Ovary (tissue), 3 donors: ENCODE data around the gene NR1D1.

Source experiments
- CTCF ChIP-seq, 3 donors: fragments of 450-650 bp in 2 of 3; fragments of 200-600 bp in 1 of 3; IDR thresholded peaks; one replicate each; pipeline versions ENCODE4 v1.5.1 to v1.8.0; 2016 to 2022; ENCODE audit warnings: antibody characterized with exemption in 3 of 3, mild to moderate bottlenecking in 1 of 3
- EP300 ChIP-seq: sonication (generic); formaldehyde crosslinking; IDR thresholded peaks from one replicate; pipeline ENCODE4 v1.6.1; 2017; ENCODE audit warnings: antibody characterized with exemption
- donor health status: DM: no; HTN: no; CAD: no.

DNA sequence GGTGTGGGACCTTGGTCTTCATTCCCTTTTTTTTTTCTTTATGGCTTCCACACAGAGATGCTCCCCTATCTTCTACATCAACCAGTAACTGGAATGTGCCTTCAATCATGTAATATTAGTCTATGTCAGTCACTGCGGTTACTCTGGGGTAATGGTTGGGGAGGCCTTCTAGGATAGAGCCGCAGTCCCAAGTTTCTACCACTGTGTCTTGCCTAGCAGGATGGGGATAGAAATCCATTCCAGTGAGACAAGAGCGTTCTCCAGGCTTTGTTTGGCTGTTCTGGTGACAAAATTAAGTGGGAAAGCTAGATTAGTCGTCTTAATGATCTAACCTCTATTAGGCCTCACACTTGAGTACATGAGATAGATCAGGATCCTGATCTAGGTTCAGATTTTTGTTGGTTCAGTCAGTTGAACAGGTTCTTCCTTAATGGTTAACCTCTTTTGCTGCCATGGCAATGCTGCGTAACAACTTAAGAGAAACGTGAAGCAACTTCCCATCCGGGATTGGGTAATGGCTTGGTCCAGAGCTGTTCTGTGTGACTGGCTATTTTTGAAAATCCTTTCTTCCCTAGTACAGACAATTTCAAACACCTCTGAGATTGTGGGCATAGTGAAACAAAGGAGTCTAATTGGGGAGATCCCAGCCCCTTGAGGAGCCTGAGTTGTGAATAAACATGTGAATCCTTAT is 30.1 kb upstream of the NR1D1 start:
- no peak for TF ChIP-seq EP300
- no peak for TF ChIP-seq CTCF (IDR thresholded peaks at IDR 0.05)
